ENCODE data around the gene GRM4. TPM values are rescaled to one million over a fixed set of nuclear protein-coding genes. Genes with fewer than 3 reads are reported as not detected.

The GRM4 gene
- total RNA-seq, 2 donors from 2014 or later: 4.4 TPM; not detected in 1

- Histone ChIP-seq H3K9me3 (no peaks in the 10 kb centered on the region), H3K36me3 (no peaks in the 10 kb centered on the region), H3K4me1 (replicated peaks) (no peaks in the 10 kb centered on the region), H3K4me3 (no peak overlapping the region), H3K27ac (no peak overlapping the region), H3K27me3 (replicated peaks; ENCODE audit: insufficient read depth) (no peaks in the 10 kb centered on the region)
- TF ChIP-seq POLR2A (IDR thresholded peaks at IDR 0.05): no peak
- peak; percentile 50 to 74 (median 56) for TF ChIP-seq CTCF (IDR thresholded peaks at IDR 0.05)
- no peak for TF ChIP-seq POLR2AphosphoS5 (IDR thresholded peaks at IDR 0.05)
- WGBS: 71% methylated on average over 18 of the region's 18 CpGs
- peak; percentile 39 for DNase-seq (ENCODE audit: low spot score)
- intact Hi-C loops (cut with DNase I): loop anchor here (5.0 kb wide), 1 partner anchor 97 kb away; no protein-coding TSS in a partner anchor
Measured at GRCh38 chr6:34055223-34055933, 90.5 kb downstream of the GRM4 start.

- Histone ChIP-seq H3K9me3 (no peaks in the 10 kb centered on the region), H3K27me3 (replicated peaks; ENCODE audit: insufficient read depth) (no peaks in the 10 kb centered on the region), H3K4me3 (no peak overlapping the region), H3K4me1 (replicated peaks) (no peaks in the 10 kb centered on the region), H3K27ac (no peak overlapping the region), H3K36me3 (no peaks in the 10 kb centered on the region)
- no peak for DNase-seq (ENCODE audit: low spot score)
- WGBS: 51% methylated on average over 8 of the region's 8 CpGs
- TF ChIP-seq POLR2AphosphoS5 (IDR thresholded peaks at IDR 0.05) (no peak), CTCF (IDR thresholded peaks at IDR 0.05) (no peak), POLR2A (IDR thresholded peaks at IDR 0.05) (no peak)
- intact Hi-C loops (cut with DNase I): no loop called here
Measured at GRCh38 chr6:34053721-34054120, 92.2 kb downstream of the GRM4 start.

GRCh38 chr6:34052918-34053608, 92.8 kb downstream of the GRM4 start:
- no peak for DNase-seq (ENCODE audit: low spot score)
- 59% methylated on average over 7 of the region's 7 CpGs for WGBS
- intact Hi-C loops (cut with DNase I): no loop called here
- no peaks in the 10 kb centered on the region for H3K9me3 ChIP-seq
- H3K4me3 ChIP-seq: no peak overlapping the region
- H3K27me3 ChIP-seq (replicated peaks; ENCODE audit: insufficient read depth): no peaks in the 10 kb centered on the region
- H3K27ac ChIP-seq: no peak overlapping the region
- H3K36me3 ChIP-seq: no peaks in the 10 kb centered on the region
- no peaks in the 10 kb centered on the region for H3K4me1 ChIP-seq (replicated peaks)
- TF ChIP-seq POLR2AphosphoS5 (IDR thresholded peaks at IDR 0.05) (no peak), POLR2A (IDR thresholded peaks at IDR 0.05) (no peak), CTCF (IDR thresholded peaks at IDR 0.05) (no peak)

GRCh38 chr6:34052071-34052825, 93.6 kb downstream of the GRM4 start:
- H3K4me1 ChIP-seq (replicated peaks): no peaks in the 10 kb centered on the region
- TF ChIP-seq POLR2A (IDR thresholded peaks at IDR 0.05) (no peak), CTCF (IDR thresholded peaks at IDR 0.05) (no peak), POLR2AphosphoS5 (IDR thresholded peaks at IDR 0.05) (no peak)
- H3K9me3 ChIP-seq: no peaks in the 10 kb centered on the region
- DNase-seq (ENCODE audit: low spot score): no peak
- H3K36me3 ChIP-seq: no peaks in the 10 kb centered on the region
- no peaks in the 10 kb centered on the region for H3K27me3 ChIP-seq (replicated peaks; ENCODE audit: insufficient read depth)
- intact Hi-C loops (cut with DNase I): no loop called here
- 57% methylated on average over 8 of the region's 8 CpGs for WGBS
- no peak overlapping the region for H3K4me3 ChIP-seq
- H3K27ac ChIP-seq: no peak overlapping the region
